ENCODE data around the gene MED12.

MED12 gene

GRCh38 chrX:71107245-71107644 is 11.2 kb upstream of the MED12 start:
- no peak for DNase-seq (ENCODE audit: low read depth)

GRCh38 chrX:71107762-71108360 is 10.5 kb upstream of the MED12 start:
- no peak for DNase-seq (ENCODE audit: low read depth)

- DNase-seq (ENCODE audit: low read depth): no peak
Observed at GRCh38 chrX:71109051-71109450, 9.3 kb upstream of the MED12 start.

- DNase-seq (ENCODE audit: low read depth): no peak
Observed at GRCh38 chrX:71111141-71111843, 7.1 kb upstream of the MED12 start, which contains the start of gene IL2RG. Gene IL2RG, minus strand, starts transcription at chrX:71111577. Its CDS starts 38 bp downstream, at chrX:71111539.

- DNase-seq (ENCODE audit: low read depth): no peak
Observed at GRCh38 chrX:71111921-71112431, 6.4 kb upstream of the MED12 start.

- DNase-seq (ENCODE audit: low read depth): no peak
Observed at GRCh38 chrX:71117358-71117757, 1.0 kb upstream of the MED12 start.

GRCh38 chrX:71118985-71119535 is 664 bp downstream of the MED12 start:
- DNase-seq (ENCODE audit: low read depth): no peak

- DNase-seq (ENCODE audit: low read depth): no peak
Observed at GRCh38 chrX:71128166-71128833, 9.9 kb downstream of the MED12 start.

- DNase-seq (ENCODE audit: low read depth): no peak
Observed at GRCh38 chrX:71128915-71129765, 10.7 kb downstream of the MED12 start.

GRCh38 chrX:71131510-71131909 is 13.1 kb downstream of the MED12 start:
- DNase-seq (ENCODE audit: low read depth): no peak

- DNase-seq (ENCODE audit: low read depth): no peak
Observed at GRCh38 chrX:71140440-71140839, 22.0 kb downstream of the MED12 start.

GRCh38 chrX:71143508-71143907 is 25.1 kb downstream of the MED12 start:
- DNase-seq (ENCODE audit: low read depth): no peak

GRCh38 chrX:71144651-71145050 is 26.3 kb downstream of the MED12 start, which contains the start of gene NLGN3:
Gene NLGN3, plus strand, starts transcription at chrX:71144841. Its CDS starts 2,909 bp downstream, at chrX:71147750.
- no peak for DNase-seq (ENCODE audit: low read depth)

GRCh38 chrX:71147496-71148277 is 29.3 kb downstream of the MED12 start:
- no peak for DNase-seq (ENCODE audit: low read depth)

GRCh38 chrX:71148278-71148663 is 29.9 kb downstream of the MED12 start:
- DNase-seq (ENCODE audit: low read depth): no peak

- DNase-seq (ENCODE audit: low read depth): no peak
Observed at GRCh38 chrX:71151366-71151765, 33.0 kb downstream of the MED12 start.

GRCh38 chrX:71154196-71154595 is 35.8 kb downstream of the MED12 start:
- DNase-seq (ENCODE audit: low read depth): no peak

- no peak for DNase-seq (ENCODE audit: low read depth)
Observed at GRCh38 chrX:71154641-71155040, 36.2 kb downstream of the MED12 start.

- no peak for DNase-seq (ENCODE audit: low read depth)
Observed at GRCh38 chrX:71158603-71159002, 40.2 kb downstream of the MED12 start.

- no peak for DNase-seq (ENCODE audit: low read depth)
Observed at GRCh38 chrX:71159335-71159734, 40.9 kb downstream of the MED12 start.

- DNase-seq (ENCODE audit: low read depth): no peak
Observed at GRCh38 chrX:71160475-71160874, 42.1 kb downstream of the MED12 start.
